ENCODE measurements around the gene FBLN5.

FBLN5 gene

GRCh38 chr14:91934554-91935285, 12.8 kb downstream of the FBLN5 start:
- no peak for TF ChIP-seq CTCF (IDR thresholded peaks at IDR 0.05; ENCODE audit: control insufficient read depth, insufficient read depth, low read depth, low read length, missing control alignments)
- no peak for DNase-seq (ENCODE audit: low read depth)
- H3K4me3 ChIP-seq (ENCODE audit: control insufficient read depth, low read depth, low read length), result no peak overlapping the region

GRCh38 chr14:91931478-91932088, 15.9 kb downstream of the FBLN5 start:
- no peak for TF ChIP-seq CTCF (IDR thresholded peaks at IDR 0.05; ENCODE audit: control insufficient read depth, insufficient read depth, low read depth, low read length, missing control alignments)
- no peak for DNase-seq (ENCODE audit: low read depth)
- H3K4me3 ChIP-seq (ENCODE audit: control insufficient read depth, low read depth, low read length), result no peak overlapping the region

GRCh38 chr14:91929700-91930099, 17.8 kb downstream of the FBLN5 start:
- H3K4me3 ChIP-seq (ENCODE audit: control insufficient read depth, low read depth, low read length), result no peak overlapping the region
- DNase-seq (ENCODE audit: low read depth), result no peak
- TF ChIP-seq CTCF (IDR thresholded peaks at IDR 0.05; ENCODE audit: control insufficient read depth, insufficient read depth, low read depth, low read length, missing control alignments), result no peak

GRCh38 chr14:91927800-91928199, 19.7 kb downstream of the FBLN5 start:
- H3K4me3 ChIP-seq (ENCODE audit: control insufficient read depth, low read depth, low read length), result no peak overlapping the region
- DNase-seq (ENCODE audit: low read depth), result no peak
- TF ChIP-seq CTCF (IDR thresholded peaks at IDR 0.05; ENCODE audit: control insufficient read depth, insufficient read depth, low read depth, low read length, missing control alignments), result no peak

- DNase-seq (ENCODE audit: low read depth), result no peak
- TF ChIP-seq CTCF (IDR thresholded peaks at IDR 0.05; ENCODE audit: control insufficient read depth, insufficient read depth, low read depth, low read length, missing control alignments), result no peak
- no peak overlapping the region for H3K4me3 ChIP-seq (ENCODE audit: control insufficient read depth, low read depth, low read length)
Measured at GRCh38 chr14:91927191-91927590, 20.3 kb downstream of the FBLN5 start.

GRCh38 chr14:91926131-91926890, 21.2 kb downstream of the FBLN5 start:
- no peak overlapping the region for H3K4me3 ChIP-seq (ENCODE audit: control insufficient read depth, low read depth, low read length)
- TF ChIP-seq CTCF (IDR thresholded peaks at IDR 0.05; ENCODE audit: control insufficient read depth, insufficient read depth, low read depth, low read length, missing control alignments), result no peak
- no peak for DNase-seq (ENCODE audit: low read depth)

All from AG09309 (cell line).